Astrocyte (in vitro differentiated cells and primary cell): ENCODE results near the gene C14orf93. TPM values are rescaled to one million over a fixed set of nuclear protein-coding genes. Genes with fewer than 3 reads are reported as not detected.

Experiments
- DNase-seq: peaks from one replicate; pipeline ENCODE4 v3.0.0-alpha.2; 2010; ENCODE audit warnings: low read depth
- FAIRE-seq: peaks from 2 replicates; lab custom pipeline; 2011; peaks lifted over from hg19 to GRCh38; lab: Jason Lieb, UNC
- H2AFZ ChIP-seq: 2 replicates; pipeline ENCODE4 v1.6.0; 2012; ENCODE audit warnings: low read depth, low read length, inconsistent platforms
- H3K27ac ChIP-seq: 2 replicates; pipeline ENCODE4 v1.5.1; 2011; ENCODE audit warnings: low read depth, low read length, inconsistent platforms
- H3K27me3 ChIP-seq: 2 replicates; pipeline ENCODE4 v1.6.0; 2011; ENCODE audit warnings: low read length, inconsistent platforms; ENCODE audit not compliant: insufficient read depth
- H3K36me3 ChIP-seq: 2 replicates; pipeline ENCODE4 v1.5.1; 2011; ENCODE audit warnings: low read length, inconsistent platforms; ENCODE audit not compliant: insufficient read depth
- H3K4me1 ChIP-seq: 2 replicates; pipeline ENCODE4 v1.5.1; 2011; ENCODE audit warnings: low read length, inconsistent platforms; ENCODE audit not compliant: insufficient read depth
- H3K4me2 ChIP-seq: 2 replicates; pipeline ENCODE4 v1.6.0; 2012; ENCODE audit warnings: low read length, inconsistent platforms
- H3K4me3 ChIP-seq: 2 replicates; pipeline ENCODE4 v1.5.1; 2011; ENCODE audit warnings: low read depth, mild to moderate bottlenecking, low read length, inconsistent platforms; ENCODE audit not compliant: insufficient read depth
- H3K79me2 ChIP-seq: 2 replicates; pipeline ENCODE4 v1.6.0; 2012; ENCODE audit warnings: mild to moderate bottlenecking, low read length, inconsistent platforms; ENCODE audit not compliant: insufficient read depth
- H3K9ac ChIP-seq: 2 replicates; pipeline ENCODE4 v1.6.0; 2012; ENCODE audit warnings: mild to moderate bottlenecking, low read length, inconsistent platforms
- H3K9me3 ChIP-seq: 2 replicates; pipeline ENCODE4 v1.5.1; 2012; ENCODE audit warnings: low read depth, mild to moderate bottlenecking, low read length, inconsistent platforms; ENCODE audit not compliant: insufficient read depth
- H4K20me1 ChIP-seq: 2 replicates; pipeline ENCODE4 v1.6.0; 2012; ENCODE audit warnings: low read length, inconsistent platforms; ENCODE audit not compliant: insufficient read depth
- H3K27ac Mint-ChIP-seq: one replicate; pipeline ENCODE4 v1.8.0; 2021; ENCODE audit warnings: mild to moderate bottlenecking, mixed read lengths; ENCODE audit not compliant: unreplicated experiment
- H3K27me3 Mint-ChIP-seq: one replicate; pipeline ENCODE4 v1.8.0; 2021; ENCODE audit warnings: low read depth, mixed read lengths; ENCODE audit not compliant: unreplicated experiment
- H3K36me3 Mint-ChIP-seq: one replicate; pipeline ENCODE4 v1.8.0; 2021; ENCODE audit warnings: low read depth, mixed read lengths; ENCODE audit not compliant: unreplicated experiment
- H3K4me1 Mint-ChIP-seq: one replicate; pipeline ENCODE4 v1.8.0; 2021; ENCODE audit warnings: low read depth, mixed read lengths; ENCODE audit not compliant: unreplicated experiment
- H3K4me3 Mint-ChIP-seq: one replicate; pipeline ENCODE4 v1.8.0; 2021; ENCODE audit warnings: mild to moderate bottlenecking, moderate library complexity, mixed read lengths; ENCODE audit not compliant: unreplicated experiment
- H3K9me3 Mint-ChIP-seq: one replicate; pipeline ENCODE4 v1.8.0; 2021; ENCODE audit warnings: mild to moderate bottlenecking, mixed read lengths; ENCODE audit not compliant: unreplicated experiment
- CTCF ChIP-seq: IDR thresholded peaks from 2 replicates; pipeline ENCODE4 v1.5.1; 2011; ENCODE audit warnings: low read depth, mild to moderate bottlenecking, inconsistent platforms, low read length, moderate library complexity; ENCODE audit not compliant: insufficient read depth
- EZH2 ChIP-seq: IDR thresholded peaks from 2 replicates; pipeline ENCODE4 v1.6.1; 2012; ENCODE audit warnings: mild to moderate bottlenecking, low read length, inconsistent platforms; ENCODE audit not compliant: insufficient read depth
- total RNA-seq: library from RNA; stranded (reverse); gene quantifications from 2 replicates; pipeline ENCODE4 v1.2.1, GENCODE V29; 2021

C14orf93 gene
- total RNA-seq, 1 donor from 2014 or later, result 3.6 TPM

GRCh38 chr14:22984959-22985658 lies 24.8 kb downstream of the C14orf93 start:
- FAIRE-seq, result no peak

GRCh38 chr14:22982477-22983245 lies 27.3 kb downstream of the C14orf93 start, which contains the start of gene AJUBA:
Gene AJUBA (minus strand): TSS chr14:22982551. CDS start chr14:22982266, 285 bp downstream.
- DNase-seq, result peak; percentile 95
- Histone ChIP-seq H3K4me3 (peak within 1 kb of the TSS; percentile 73), H3K4me1 (peaks cover 33% of the 10 kb centered on the region), H4K20me1 (peaks cover 25% of the 10 kb centered on the region), H3K79me2 (peaks cover 54% of the 10 kb centered on the region), H3K27ac (peak within 1 kb of the TSS; percentile 74), H3K9me3 (no peaks in the 10 kb centered on the region), H3K36me3 (no peaks in the 10 kb centered on the region), H3K9ac (peak within 1 kb of the TSS; percentile 81), H2AFZ (peak within 1 kb of the TSS; percentile 95), H3K4me2 (peak within 1 kb of the TSS; percentile 97), H3K27me3 (no peaks in the 10 kb centered on the region)
- H3K36me3 Mint-ChIP-seq, result peaks cover 15% of the 10 kb centered on the region
- peaks cover 24% of the 10 kb centered on the region for H3K4me1 Mint-ChIP-seq
- no peaks in the 10 kb centered on the region for H3K9me3 Mint-ChIP-seq
- no peak for TF ChIP-seq EZH2
- TF ChIP-seq CTCF, result no peak
- no peaks in the 10 kb centered on the region for H3K27me3 Mint-ChIP-seq
- no peak for FAIRE-seq
- H3K27ac Mint-ChIP-seq, result peak within 1 kb of the TSS; percentile 70
- peak within 1 kb of the TSS; percentile 86 for H3K4me3 Mint-ChIP-seq

More at GRCh38 chr14:22984959-22985658, 24.8 kb downstream of the C14orf93 start:
- TF ChIP-seq CTCF, result no peak
- no peak for TF ChIP-seq EZH2
- H3K4me3 ChIP-seq, result no peak overlapping the region
- no peaks in the 10 kb centered on the region for H3K9me3 ChIP-seq
- no peak for DNase-seq
- Mint-ChIP-seq H3K27me3 (no peaks in the 10 kb centered on the region), H3K4me1 (peaks cover 1% of the 10 kb centered on the region), H3K4me3 (no peak overlapping the region), H3K27ac (no peak overlapping the region), H3K36me3 (peaks cover 2% of the 10 kb centered on the region), H3K9me3 (no peaks in the 10 kb centered on the region)
- H3K9ac ChIP-seq, result no peak overlapping the region
- H3K4me1 ChIP-seq, result peaks cover 8% of the 10 kb centered on the region
- H2AFZ ChIP-seq, result no peak overlapping the region
- no peak overlapping the region for H3K27ac ChIP-seq
- no peak overlapping the region for H3K4me2 ChIP-seq
- no peaks in the 10 kb centered on the region for H3K27me3 ChIP-seq
- H3K36me3 ChIP-seq, result no peaks in the 10 kb centered on the region
- H4K20me1 ChIP-seq, result peaks cover 2% of the 10 kb centered on the region
- peaks cover 34% of the 10 kb centered on the region for H3K79me2 ChIP-seq
